NB4 (cell line): ENCODE data around the gene JAML.
"Not testable (repeated sequence)": the region's sequence is repeated elsewhere in the genome, so short reads cannot be mapped to it uniquely, and the experiment has no call there.

Experiments used
- DNase-seq: peaks from one replicate; pipeline ENCODE4 v3.0.0; 2010; ENCODE audit warnings: low read depth
- H3K4me3 ChIP-seq: one replicate; pipeline ENCODE4 v1.5.1; 2011; ENCODE audit warnings: mild to moderate bottlenecking, low read depth, low read length, moderate library complexity
- MYC ChIP-seq: IDR thresholded peaks from 2 replicates; pipeline ENCODE4 v1.6.1; 2011; ENCODE audit warnings: low read depth, low read length
- POLR2A ChIP-seq: IDR thresholded peaks from 2 replicates; pipeline ENCODE4 v1.6.1; 2011; ENCODE audit warnings: mild to moderate bottlenecking; ENCODE audit not compliant: insufficient read length; ENCODE audit errors: extremely low read depth
- TF ChIP-seq, protein P1 (sequence below): IDR thresholded peaks from one replicate; pipeline ENCODE4 v1.5.1; 2012; ENCODE audit warnings: low read depth, low read length
- TF ChIP-seq, protein P2 (sequence below): IDR thresholded peaks from 2 replicates; pipeline ENCODE4 v1.6.1; 2011; ENCODE audit warnings: low read depth, low read length

Gene JAML

GRCh38 chr11:118186346-118187107 lies 38.3 kb downstream of the JAML start:
- TF ChIP-seq, protein P1, sequence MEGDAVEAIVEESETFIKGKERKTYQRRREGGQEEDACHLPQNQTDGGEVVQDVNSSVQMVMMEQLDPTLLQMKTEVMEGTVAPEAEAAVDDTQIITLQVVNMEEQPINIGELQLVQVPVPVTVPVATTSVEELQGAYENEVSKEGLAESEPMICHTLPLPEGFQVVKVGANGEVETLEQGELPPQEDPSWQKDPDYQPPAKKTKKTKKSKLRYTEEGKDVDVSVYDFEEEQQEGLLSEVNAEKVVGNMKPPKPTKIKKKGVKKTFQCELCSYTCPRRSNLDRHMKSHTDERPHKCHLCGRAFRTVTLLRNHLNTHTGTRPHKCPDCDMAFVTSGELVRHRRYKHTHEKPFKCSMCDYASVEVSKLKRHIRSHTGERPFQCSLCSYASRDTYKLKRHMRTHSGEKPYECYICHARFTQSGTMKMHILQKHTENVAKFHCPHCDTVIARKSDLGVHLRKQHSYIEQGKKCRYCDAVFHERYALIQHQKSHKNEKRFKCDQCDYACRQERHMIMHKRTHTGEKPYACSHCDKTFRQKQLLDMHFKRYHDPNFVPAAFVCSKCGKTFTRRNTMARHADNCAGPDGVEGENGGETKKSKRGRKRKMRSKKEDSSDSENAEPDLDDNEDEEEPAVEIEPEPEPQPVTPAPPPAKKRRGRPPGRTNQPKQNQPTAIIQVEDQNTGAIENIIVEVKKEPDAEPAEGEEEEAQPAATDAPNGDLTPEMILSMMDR, result no peak
- no peak for TF ChIP-seq POLR2A
- no peak for TF ChIP-seq MYC
- TF ChIP-seq, protein P2, sequence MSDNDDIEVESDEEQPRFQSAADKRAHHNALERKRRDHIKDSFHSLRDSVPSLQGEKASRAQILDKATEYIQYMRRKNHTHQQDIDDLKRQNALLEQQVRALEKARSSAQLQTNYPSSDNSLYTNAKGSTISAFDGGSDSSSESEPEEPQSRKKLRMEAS, result no peak
- DNase-seq, result peak; percentile 60
- H3K4me3 ChIP-seq, result no peak overlapping the region

GRCh38 chr11:118184784-118185579 lies 39.8 kb downstream of the JAML start:
- TF ChIP-seq MYC (no peak), POLR2A (no peak)
- TF ChIP-seq, protein P2, result no peak
- TF ChIP-seq, protein P1, result no peak
- H3K4me3 ChIP-seq, result no peak overlapping the region
- DNase-seq, result peak; percentile 53

DNA sequence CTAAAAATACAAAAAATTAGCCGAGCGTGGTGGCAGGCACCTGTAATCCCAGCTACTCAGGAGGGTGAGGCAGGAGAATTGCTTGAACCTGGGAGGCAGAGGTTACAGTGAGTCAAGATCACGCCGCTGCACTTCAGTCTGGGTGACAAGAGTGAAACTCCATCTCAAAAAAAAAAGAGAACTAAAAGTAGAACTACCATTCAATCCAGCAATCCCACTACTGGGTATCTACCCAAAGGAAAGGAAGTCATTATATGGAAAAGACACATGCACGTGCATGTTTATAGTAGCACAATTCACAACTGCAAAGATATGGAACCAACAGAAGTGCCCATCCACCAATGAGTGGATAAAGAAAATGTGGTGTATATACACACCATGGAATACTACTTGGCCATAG lies 41.1 kb downstream of the JAML start:
- not testable (repeated sequence) for DNase-seq, H3K4me3 ChIP-seq

- DNase-seq, result no peak
- H3K4me3 ChIP-seq, result no peak overlapping the region
- TF ChIP-seq MYC (no peak), POLR2A (no peak)
- TF ChIP-seq, protein P1, result no peak
- TF ChIP-seq, protein P2, result no peak
These were observed 44.5 kb downstream of the JAML start for GRCh38 chr11:118180300-118180703.

DNA sequence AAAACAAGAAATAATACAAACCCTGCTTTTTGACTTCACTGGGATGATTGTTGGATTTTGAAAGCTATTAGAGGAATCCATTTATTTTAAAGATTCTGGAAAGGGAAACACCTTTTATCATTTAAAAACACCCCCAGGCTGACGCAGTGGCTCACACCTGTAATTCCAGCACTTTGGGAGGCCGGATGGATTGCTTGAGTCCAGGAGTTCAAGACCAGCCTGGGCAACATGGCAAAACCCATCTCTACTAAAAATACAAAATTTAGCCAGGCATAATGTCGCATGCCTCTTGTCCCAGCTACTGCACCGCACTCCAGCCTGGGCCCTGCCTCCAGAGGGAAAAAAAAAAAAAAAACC lies 48.1 kb downstream of the JAML start:
- TF ChIP-seq, protein P1, result no peak
- TF ChIP-seq MYC (no peak), POLR2A (no peak)
- TF ChIP-seq, protein P2, result no peak
- no peak for DNase-seq
- no peak overlapping the region for H3K4me3 ChIP-seq

DNA sequence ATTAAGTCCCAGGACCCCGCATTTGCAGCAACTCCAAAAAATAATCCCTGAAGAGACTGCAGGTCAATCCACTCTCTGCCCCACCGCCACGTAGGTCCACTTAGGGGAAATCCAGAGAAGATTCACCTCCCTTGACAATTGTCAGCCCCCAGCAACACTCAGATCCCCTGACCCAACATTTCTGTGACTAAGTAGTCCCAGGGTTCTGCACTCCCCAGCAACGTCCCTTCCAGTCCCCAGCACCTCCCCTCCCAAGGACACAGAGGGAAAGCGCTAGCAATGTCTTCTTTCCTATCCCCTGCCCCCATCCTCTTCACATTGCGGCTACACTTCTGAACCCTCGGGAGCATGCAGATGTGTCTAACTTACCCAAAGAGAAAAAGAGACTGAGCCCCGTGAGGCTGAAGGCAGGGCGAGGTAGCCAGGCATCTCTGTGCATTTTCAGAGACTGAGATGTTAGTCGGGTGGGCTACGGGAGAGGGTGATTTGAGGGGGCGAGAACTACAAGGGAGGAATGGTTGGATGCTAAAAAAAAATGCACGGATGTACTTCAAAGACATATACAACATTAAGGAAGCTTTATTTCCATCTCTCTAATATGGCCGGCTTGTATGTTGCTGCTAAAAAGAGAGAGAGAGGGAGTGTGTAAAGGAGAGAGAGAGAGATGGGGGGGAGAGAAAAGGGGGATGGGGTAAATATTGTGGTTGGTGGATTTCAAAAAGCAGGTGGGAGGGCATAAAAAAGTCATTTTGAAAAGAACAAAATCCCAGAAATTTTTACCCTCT lies 48.6 kb downstream of the JAML start, which contains the start of gene SCN2B:
Gene SCN2B (minus strand): TSS at position 647 of the 785 bp plus-strand sequence. CDS start 208 bp downstream, at position 439.
- DNase-seq, result no peak
- H3K4me3 ChIP-seq, result no peak within 1 kb of the TSS
- TF ChIP-seq, protein P2, result no peak
- TF ChIP-seq, protein P1, result no peak
- TF ChIP-seq POLR2A (no peak), MYC (no peak)
